Hematopoietic multipotent progenitor cell treated with erythropoietin and hydrocortisone succinate and interleukin-3 and kit ligand, for 4 days (in vitro differentiated cells): ENCODE results near the gene SPG7.
"Not testable (repeated sequence)": the region's sequence is repeated elsewhere in the genome, so short reads cannot be mapped to it uniquely, and the experiment has no call there.

ENCODE experiments used
- DNase-seq: peaks from one replicate; pipeline ENCODE4 v3.0.0-alpha.2; 2015

SPG7 gene

DNA sequence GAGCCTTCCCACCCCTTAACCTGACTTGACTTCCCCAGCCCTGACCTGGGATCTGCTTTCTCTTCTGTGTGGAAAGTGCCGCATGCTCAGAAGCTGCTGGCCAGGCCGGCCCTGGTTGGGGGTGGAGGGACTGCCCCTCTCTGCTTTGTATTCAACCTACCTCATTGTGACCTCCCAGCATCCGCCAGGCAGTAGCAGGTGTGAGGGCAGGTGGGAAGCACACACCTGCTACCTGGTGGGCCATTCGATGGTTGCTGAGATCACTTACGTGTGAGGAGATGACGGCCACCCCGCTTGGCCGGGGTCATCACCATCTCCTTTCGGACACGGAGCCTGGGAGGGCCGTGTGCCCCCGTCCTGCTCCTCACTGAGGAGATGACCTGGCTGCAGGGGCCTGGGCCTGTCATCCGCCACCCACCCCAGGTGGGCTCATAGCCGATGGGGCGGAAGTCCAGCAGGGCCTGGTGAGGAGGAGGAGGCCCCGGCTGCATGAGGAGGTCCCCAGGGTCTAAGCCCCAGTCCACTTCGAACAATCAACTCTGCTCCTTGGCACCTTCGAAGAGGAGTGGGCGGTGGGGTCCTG, 74.5 kb downstream of the SPG7 start:
- DNase-seq: no peak

DNA sequence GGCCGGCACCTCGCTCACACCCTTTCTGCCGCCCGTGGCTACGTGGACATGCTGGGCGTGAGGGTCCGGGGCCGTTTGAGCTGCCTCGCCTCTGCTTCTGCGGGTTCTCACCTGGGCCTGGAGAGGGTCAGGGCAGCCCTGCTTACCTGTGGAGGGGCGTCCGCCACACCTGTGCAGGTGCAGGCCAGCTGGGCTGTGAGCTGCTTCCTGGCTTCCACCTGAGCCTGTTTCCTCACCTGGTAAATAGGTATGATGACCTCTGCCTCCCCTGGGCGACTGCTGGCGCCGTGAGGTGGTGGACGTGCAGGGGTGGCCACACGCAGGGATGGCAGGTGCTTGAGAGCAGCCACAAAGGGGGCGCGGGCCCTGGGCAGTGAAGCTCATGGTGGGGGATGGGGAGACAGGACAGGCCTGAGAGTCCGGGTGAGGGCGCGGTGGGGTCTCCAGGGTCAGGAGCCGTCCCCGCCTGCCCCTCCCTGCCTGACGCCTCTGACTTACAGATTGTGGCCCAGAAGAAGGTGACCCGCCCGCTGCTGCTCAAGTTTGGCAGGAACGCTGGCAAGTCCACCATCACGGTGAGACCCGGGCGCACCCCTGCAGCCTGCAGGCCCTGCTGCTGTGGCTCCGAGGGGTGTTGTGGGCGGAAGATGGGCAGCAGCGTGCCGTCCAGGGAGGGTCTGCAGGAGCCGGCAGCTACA, 75.1 kb downstream of the SPG7 start:
- no peak for DNase-seq

DNA sequence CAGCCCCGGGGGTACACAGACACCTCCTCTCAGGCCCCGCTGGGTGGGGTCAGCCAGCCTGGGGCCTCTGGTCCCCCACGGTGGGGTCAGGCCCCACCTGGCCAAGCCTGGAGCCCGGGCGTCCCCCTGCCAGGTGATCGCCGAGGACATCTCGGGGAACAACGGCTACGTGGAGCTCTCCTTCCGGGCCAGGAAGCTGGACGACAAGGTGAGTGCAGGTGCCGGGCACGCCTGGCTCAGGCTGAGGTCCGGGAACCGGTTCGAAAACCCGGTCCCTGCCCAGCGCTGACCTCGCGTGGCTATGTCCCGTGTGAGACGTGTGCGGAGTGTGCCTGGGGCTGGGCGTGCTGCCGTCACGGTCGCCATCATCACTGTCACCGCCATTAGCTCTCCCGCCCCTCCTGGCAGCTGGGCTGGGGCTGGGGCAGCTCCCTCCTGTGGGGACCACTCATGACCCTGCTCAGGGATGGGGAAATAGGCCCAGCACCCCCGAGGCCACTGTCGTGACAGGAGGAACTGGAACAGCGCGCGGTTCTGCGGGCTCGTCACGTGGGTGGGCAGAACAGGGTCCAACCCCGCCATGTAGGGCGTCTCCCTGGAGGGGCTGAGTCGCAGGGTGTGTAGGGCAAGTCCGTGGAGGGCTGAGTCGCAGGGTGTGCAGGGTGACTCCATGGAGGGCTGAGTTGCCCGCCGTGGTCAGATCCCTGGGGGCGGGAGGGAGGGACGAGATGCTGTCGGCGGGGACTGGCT, 75.9 kb downstream of the SPG7 start:
- no peak for DNase-seq

DNA sequence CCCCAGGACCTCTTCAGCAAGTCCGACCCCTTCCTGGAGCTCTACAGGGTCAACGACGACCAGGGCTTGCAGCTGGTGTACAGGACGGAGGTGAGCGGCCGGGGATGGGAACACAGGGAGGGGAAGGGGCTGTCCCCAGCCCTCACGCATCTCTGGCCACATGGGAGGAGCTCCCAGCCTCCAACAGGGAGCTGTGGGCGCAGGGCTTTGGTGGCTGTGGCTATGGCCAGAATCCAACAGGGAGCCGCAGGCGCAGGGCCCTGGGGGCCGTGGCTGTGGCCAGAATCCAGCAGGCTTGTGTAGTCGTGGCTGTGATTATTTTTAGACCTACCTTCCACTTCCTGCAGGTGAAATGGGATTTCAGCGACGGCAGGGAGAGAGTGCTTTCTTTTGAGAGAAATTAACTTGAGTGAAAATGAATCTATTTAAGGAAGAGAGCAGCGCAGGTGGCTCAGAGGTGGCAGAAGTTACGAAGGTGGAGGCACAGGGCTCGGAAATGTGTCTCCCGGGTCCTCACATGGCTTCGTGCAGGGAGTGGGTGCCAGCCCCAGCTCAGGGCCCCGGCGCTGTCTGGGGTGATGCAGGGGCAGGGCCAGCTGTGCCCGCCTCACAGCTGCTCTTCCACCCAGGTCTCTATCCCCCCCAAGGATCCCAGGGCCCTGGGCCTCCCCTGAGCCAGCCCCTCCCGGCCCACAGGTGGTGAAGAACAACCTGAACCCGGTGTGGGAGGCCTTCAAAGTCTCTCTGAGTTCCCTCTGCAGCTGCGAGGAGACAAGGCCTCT, 76.8 kb downstream of the SPG7 start:
- no peak for DNase-seq

DNA sequence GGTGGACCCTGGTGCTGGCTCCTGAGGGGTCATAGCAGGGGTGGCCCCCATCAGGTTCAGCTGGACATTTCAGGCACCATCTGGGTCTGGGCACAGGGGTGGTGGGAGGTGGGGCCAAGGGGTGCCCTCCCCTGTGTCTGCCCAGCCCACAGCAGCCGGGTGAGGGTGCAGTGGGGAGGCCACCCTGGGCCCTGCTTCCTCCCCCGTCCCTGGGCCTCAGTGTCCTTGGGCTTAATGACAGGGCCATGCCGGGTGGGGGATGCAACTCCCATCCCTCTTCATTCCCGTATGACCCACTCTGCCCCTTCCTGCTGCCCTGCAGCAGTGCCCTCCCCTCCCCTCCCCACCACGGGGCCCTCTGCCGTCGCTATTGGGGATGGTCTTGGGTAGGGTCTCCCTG, 78.0 kb downstream of the SPG7 start:
- DNase-seq: no peak

DNA sequence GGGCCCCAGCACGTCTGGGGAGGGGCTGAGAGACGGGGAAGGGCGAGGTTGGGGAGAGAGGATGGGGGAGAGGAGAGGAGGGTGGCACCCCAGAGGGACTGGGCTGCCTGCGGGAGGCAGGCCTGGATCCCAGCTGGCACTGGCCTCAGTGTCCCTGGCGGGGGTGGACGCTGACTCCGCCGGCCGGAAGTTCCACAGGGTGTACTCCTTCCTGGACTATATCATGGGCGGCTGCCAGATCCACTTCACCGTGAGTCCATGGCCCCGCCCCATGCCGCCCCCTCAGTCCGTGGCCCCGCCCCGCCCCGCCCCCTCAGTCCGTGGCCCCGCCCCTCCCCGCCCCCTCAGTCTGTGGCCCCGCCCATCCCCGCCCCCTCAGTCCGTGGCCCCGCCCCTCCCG, 78.7 kb downstream of the SPG7 start:
- DNase-seq: no peak

DNA sequence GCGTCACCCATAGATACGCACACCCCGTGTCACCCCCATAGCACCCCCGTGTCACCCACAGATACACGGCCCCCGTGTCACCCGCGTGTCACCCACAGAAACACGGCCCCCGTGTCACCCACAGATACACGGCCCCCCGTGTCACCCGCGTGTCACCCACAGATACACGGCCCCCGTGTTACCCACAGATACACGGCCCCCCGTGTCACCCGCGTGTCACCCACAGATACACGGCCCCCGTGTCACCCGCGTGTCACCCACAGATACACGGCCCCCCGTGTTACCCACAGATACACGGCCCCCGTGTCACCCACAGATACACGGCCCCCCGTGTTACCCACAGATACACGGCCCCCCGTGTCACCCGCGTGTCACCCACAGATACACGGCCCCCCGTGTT, 79.5 kb downstream of the SPG7 start:
- DNase-seq: not testable (repeated sequence)

DNA sequence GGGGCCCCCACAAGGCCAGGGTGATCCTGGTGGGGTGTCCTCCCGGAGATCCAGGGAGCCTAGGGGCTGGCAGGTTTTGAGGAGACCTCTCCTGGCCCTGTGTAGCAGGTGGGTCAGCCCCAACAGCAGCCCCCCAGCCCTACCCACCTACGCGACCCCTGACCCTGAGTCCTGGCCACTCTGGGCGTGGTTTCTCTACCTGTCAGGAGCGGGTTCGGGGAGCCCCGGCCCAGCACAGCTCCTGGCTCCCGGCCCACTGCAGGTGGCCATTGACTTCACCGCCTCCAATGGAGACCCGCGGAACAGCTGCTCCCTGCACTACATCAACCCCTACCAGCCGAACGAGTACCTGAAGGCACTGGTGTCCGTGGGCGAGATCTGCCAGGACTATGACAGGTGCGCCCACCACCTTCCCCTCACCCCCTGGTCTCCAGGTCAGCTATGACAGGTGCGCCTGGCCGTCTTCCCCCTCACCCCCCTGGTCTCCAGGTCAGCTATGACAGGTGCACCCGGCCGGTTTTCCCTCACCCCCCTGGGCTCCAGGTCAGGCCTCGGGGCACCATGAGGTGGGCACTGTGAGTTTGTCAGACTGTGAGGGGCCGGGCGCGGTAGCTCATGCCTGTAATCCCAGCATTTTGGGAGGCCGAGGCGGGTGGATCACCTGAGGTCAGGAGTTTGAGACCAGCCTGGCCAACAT, 80.4 kb downstream of the SPG7 start:
- no peak for DNase-seq

DNA sequence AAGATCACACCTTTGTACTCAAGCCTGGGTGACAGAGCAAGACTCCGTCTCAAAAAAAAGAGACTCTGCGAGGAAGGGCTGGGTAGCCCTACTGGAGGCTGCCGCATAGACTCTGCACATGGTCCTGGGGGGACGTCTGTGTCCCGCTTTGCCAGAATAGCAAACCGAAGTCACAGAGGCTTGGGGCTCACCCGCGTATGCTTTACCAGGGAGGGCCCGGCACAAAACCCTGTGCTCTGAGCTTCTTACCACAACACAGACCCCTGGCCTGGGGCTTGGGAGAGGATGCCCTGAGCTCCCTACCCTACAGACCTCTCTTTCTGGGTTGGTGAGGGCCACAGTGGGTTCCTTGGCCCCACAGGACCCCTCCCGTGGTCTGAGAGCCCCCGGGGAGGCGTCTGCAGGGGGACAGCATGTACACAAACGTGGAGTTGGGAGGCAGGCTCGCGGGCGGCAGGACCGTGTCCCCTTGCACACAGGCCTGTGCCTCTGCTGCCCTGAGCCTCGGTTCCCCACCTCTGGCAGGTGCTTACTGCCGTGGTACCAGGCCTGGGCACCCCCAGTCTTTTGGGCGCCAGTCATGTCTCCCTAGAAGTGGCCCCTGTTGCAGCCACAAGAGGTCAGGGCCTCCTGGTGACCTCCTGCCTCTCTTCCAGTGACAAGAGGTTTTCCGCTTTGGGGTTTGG, 81.2 kb downstream of the SPG7 start:
- DNase-seq: no peak

DNA sequence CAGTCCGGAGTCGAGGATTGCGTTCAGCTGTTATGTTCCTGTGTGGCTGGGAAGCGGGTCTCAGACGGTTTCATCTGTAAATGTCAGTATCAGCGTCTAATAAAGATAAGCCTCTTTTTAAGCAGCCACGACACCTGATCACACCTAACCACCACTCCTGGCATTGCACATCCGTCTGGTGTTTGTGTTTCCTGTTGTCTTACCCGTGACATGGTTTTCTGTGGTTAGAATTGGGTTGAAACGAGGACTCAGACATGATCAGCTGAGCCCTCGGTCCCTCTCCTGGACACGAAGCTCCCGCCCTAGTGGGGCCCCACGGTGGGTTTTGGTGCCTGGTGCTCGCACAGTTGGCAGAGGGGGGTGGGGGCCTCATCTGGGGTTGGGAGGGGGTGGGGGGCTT, 85.6 kb downstream of the SPG7 start:
- no peak for DNase-seq

DNA sequence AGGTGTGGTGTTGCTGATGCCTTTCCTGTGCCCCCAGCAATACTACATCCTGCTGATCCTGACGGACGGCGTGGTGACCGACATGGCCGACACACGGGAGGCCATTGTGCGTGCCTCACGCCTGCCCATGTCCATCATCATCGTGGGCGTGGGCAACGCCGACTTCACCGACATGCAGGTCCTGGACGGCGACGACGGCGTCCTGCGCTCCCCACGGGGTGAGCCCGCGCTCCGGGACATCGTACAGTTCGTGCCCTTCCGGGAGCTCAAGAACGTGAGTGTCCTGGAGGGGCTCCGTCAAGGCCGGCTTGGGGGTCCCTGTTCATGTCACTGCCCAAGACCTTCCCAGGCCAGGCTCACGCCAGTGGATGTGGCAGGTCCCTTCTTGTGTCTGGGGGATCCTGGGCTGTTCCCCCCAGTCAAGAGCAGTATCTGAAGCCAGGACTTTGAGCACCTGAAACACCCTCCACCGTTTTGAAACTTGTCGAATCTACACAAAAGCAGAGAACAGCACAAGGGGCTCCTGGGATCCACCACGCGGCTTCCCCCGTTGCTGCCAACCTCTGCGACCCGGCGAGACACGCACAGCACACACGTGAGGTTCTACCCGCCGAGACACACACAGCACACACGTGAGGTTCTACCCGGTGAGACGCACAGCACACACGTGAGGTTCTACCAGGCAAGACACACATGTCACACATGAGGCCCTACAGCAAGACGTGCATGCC, 87.3 kb downstream of the SPG7 start:
- DNase-seq: no peak

DNA sequence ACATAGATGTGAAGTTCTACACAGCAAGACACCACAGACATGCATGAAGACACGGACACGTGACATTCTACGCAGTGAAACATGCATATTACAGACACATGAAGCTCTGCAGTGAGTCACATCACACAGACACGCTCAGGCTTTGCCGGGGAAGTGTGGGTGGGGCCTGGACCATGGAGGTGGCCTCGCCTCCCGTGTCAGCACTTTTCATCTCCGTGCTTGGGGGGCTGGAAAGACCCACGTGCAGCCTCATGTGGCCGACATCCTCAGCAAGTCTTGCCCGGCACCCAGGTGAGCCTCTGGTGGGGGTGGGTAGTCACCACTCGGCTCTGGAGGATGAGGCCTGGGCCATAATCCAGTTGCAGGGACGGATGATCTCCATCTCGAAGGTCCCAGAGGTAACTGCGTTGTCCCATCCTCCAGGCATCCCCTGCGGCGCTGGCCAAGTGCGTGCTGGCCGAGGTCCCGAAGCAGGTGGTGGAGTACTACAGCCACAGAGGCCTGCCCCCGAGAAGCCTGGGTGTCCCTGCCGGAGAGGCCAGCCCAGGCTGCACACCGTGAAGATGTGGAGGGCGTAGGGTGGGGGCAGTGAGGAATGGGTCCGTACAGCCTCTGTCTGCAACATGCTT, 88.0 kb downstream of the SPG7 start:
- DNase-seq: no peak

DNA sequence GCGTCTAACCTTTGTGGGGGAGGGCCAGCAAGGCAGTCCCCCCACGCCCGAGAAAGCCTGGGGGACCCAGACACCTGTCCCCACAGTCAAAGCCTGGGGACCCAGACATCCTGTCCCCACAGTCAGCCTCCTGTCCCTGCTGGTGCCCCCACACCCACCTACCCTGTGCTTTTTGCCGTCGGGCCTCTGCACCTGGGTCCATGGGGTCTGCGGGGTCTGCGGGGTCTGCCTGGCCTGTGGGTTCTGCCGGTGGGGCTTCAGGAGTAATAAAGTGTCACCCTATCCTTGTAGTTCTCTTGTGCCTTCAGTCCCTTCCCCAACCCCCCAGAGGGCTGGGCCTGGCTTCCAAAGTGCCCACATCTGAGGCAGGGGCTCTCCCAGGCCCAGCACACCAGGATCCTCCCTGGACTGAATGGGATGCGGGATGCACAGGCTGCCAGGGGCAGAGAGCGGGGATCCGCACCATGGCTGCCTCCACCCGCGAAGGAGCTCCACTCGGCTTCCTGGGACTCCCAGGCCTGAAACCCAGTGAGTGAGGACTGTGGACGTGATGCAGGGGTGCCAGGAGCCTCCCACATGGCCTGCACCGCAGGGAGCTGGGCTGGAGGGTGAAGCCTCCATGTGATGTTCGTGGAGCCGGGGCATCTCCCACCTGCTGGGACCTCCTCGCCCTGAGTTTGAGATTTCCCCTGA, 88.9 kb downstream of the SPG7 start:
- no peak for DNase-seq

DNA sequence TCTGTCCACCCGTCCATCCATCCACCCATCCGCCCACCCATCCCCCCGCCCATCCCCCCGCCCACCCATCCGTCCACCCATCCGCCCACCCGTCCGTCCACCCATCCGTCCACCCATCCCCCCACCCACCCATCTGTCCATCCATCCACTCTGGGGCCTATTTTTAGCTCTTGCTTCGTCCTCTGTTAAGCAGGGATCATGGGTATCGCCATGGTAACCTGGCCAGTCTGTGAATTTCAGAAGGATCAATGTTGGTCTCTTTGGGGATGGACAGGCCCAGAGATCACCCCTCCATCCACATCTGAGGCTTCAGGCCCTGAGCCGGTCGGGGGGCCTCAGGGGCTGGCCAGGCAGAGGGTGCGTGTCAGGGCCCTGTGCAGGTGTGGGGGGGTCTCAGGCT, 90.0 kb downstream of the SPG7 start:
- peak; percentile 65 for DNase-seq

DNA sequence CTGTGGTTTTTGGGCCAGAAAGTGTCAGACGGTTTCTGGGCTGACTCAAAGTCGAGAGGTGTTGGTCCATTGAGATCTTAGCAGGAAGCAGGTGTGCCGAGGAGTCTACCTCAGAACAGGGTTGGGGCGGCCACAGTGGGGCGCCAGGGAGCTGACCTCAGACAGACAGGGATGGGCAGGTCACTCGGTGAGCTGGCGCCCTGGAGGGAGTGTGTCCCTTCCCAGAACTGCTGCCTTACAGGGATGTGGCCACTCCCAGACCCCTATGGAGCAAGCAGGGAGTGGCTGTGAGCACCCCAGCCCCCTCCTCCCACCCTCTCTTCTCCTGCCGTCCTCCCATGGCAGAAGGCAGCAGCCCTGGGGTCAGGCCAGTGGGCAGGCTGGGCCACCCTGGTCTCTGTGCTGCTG, 91.3 kb downstream of the SPG7 start:
- peak; percentile 43 for DNase-seq

DNA sequence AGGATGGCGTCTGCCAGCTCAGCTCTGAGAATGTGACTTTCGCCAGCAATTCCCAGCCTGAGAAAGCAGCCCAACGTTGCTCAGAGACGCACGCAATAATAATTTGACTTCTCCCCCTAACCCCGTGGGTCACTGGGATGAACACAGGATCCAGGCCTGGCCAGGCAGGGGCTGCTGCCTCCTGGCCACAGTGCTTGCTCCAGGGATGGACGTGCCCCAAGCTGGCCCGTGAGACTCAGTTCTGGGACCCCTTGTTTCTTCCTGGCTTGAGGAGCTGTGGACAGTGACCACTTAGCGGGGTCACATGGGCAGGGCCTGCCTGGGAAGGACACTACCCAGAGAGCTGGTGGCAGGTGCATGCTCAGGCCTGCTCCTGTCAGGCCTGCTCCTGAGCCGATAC, 91.7 kb downstream of the SPG7 start:
- DNase-seq: no peak

DNA sequence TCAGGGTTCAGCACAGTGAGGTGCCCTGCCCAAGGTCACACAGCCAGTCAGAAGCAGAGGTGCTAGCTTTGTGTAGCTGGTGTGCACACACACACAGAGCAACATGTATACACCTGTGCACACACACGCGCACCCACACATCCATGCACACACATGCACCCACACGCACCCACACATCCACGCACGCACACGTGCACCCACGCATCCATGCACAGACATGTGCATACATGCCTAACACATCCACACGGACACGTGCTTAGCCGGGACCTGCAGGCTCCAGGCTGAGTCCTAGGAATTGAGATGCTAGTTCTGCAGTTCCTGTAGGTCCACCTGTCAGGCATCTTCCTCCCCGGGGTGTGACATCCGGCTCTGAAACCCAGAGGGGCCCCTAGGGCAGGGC, 92.2 kb downstream of the SPG7 start:
- no peak for DNase-seq

DNA sequence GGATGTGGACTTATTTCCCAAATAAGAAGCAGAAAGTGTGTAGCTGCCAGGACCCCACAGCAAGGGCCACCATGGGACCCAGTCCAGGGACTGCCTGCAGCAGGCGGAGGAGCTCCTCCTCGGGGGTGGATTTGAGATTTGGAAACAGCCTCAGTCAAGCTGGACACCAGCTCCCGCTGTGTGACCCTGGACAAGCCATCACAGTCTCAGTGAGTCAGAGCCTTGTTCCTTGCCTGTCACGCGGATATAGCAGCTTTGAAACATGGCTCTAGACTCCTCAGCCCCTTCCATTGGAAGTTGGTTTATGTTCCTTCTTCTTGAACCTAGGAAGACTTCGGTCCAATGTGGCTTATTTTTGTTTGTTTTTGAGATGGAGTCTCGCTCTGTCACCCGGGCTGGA, 92.8 kb downstream of the SPG7 start:
- no peak for DNase-seq

DNA sequence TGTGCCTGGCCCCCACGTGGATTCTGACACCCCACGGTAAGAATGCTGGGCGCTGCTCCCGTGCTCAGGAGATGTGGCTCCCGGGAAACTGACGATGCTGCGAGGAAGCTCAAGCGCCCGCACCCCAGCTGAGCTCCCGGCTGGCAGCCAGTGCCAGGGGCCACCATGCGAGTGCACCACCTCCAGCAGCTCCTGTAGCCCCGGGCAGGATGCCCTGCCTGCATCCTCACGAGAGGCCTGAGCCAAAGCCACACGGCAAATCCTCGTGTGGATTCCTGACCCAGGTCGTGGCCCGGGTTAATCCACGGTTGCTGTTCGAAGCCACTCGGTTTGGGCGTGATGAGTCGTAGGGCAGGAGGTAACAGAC, 93.7 kb downstream of the SPG7 start:
- no peak for DNase-seq

DNA sequence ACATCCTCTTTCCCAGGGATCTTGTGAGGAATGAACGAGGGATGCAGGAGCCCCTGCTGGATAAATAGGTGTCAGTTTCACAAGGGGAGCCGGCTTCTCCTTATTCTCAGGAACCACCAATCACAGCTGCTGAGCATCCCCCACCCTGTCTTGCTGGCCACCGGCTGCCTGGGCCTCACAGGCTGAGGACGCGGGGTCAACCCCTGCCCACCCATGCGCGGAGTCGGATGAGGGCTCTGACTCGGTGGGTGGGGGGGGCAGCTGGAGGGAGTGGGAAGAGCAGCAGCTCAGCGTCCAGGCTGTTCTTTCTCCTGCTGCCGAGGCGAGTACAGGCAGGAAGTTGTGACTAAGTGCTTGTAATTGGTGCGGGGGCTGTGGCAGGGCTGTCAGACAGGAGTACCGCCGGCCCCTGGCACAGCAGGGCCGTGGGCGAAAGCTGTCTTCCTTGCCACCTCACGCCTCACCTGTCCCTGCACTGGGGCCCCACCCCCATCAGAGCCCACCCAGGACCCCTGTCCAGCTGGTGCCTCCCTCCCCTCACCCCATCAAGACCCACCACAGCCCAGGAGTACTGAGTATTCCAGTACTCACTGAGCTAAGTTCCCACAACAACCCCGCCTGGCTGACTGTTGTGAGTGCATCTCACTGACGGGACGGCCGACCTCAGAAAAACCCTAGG, 94.2 kb downstream of the SPG7 start:
- peak; percentile 58 for DNase-seq
